ENCODE results near the gene GPX3. TPM values are rescaled to one million over a fixed set of nuclear protein-coding genes. Genes with fewer than 3 reads are reported as not detected.

GPX3 gene
- total and polyA plus RNA-seq, 2 experiments from 2014 or later = 40.9 to 69.9 TPM

DNA sequence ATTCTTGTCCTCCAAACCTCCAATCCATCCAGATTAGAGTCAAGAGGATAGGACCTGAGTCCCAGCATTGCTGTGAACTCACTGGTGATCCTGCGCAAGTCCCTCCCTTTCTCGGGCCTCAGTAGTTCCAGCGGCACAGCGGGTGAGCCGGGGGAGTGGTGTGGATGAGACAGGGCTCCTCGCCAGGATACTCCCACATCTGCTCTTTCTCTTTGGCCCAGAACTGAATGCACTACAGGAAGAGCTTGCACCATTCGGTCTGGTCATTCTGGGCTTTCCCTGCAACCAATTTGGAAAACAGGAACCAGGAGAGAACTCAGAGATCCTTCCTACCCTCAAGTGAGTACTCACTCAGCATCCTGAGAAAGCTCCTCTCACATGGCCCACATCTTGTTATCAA, 6.3 kb downstream of the GPX3 start:
- H3K27ac ChIP-seq = no peak overlapping the region

DNA sequence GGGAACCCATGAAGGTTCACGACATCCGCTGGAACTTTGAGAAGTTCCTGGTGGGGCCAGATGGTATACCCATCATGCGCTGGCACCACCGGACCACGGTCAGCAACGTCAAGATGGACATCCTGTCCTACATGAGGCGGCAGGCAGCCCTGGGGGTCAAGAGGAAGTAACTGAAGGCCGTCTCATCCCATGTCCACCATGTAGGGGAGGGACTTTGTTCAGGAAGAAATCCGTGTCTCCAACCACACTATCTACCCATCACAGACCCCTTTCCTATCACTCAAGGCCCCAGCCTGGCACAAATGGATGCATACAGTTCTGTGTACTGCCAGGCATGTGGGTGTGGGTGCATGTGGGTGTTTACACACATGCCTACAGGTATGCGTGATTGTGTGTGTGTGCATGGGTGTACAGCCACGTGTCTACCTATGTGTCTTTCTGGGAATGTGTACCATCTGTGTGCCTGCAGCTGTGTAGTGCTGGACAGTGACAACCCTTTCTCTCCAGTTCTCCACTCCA, 7.6 kb downstream of the GPX3 start:
- H3K9me3 ChIP-seq (ENCODE audit: low read depth) = no peaks in the 10 kb centered on the region
- no peak for TF ChIP-seq EZH2phosphoT487 (IDR thresholded peaks at IDR 0.05; ENCODE audit: low read depth, severe bottlenecking, unreplicated experiment)
- no peak for TF ChIP-seq EZH2 (IDR thresholded peaks at IDR 0.05; ENCODE audit: borderline replicate concordance)
- TF ChIP-seq, protein P1, sequence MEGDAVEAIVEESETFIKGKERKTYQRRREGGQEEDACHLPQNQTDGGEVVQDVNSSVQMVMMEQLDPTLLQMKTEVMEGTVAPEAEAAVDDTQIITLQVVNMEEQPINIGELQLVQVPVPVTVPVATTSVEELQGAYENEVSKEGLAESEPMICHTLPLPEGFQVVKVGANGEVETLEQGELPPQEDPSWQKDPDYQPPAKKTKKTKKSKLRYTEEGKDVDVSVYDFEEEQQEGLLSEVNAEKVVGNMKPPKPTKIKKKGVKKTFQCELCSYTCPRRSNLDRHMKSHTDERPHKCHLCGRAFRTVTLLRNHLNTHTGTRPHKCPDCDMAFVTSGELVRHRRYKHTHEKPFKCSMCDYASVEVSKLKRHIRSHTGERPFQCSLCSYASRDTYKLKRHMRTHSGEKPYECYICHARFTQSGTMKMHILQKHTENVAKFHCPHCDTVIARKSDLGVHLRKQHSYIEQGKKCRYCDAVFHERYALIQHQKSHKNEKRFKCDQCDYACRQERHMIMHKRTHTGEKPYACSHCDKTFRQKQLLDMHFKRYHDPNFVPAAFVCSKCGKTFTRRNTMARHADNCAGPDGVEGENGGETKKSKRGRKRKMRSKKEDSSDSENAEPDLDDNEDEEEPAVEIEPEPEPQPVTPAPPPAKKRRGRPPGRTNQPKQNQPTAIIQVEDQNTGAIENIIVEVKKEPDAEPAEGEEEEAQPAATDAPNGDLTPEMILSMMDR (IDR thresholded peaks at IDR 0.05; ENCODE audit: poor library complexity) = no peak
- H3K4me3 ChIP-seq = no peak overlapping the region
- H4K20me1 ChIP-seq (ENCODE audit: insufficient read depth, poor library complexity, severe bottlenecking) = no peaks in the 10 kb centered on the region
- no peaks in the 10 kb centered on the region for H3K9me2 ChIP-seq (replicated peaks; ENCODE audit: insufficient read depth)
- H3K27me3 ChIP-seq = no peaks in the 10 kb centered on the region
- no peaks in the 10 kb centered on the region for H3K4me1 ChIP-seq (ENCODE audit: insufficient read depth)
- DNase-seq (ENCODE audit: low spot score) = no peak
- H3K27ac ChIP-seq = no peak overlapping the region
- H3K4me2 ChIP-seq = no peak overlapping the region
- no peaks in the 10 kb centered on the region for H3K79me2 ChIP-seq
- no peaks in the 10 kb centered on the region for H3K36me3 ChIP-seq (replicated peaks; ENCODE audit: insufficient read depth, low read depth)
- WGBS (ENCODE audit: low lambda C conversion rate, missing lambda C conversion rate) = 93% methylated on average over 11 of the region's 11 CpGs
- H2AFZ ChIP-seq = no peak overlapping the region

More for the DNA sequence above, 6.3 kb downstream of the GPX3 start:
- Histone ChIP-seq H3K4me3 (no peak overlapping the region), H3K9me3 (ENCODE audit: low read depth) (no peaks in the 10 kb centered on the region), H3K36me3 (replicated peaks; ENCODE audit: insufficient read depth, low read depth) (no peaks in the 10 kb centered on the region), H3K27me3 (no peaks in the 10 kb centered on the region), H3K4me2 (no peak overlapping the region), H2AFZ (no peak overlapping the region), H3K4me1 (ENCODE audit: insufficient read depth) (no peaks in the 10 kb centered on the region), H3K9me2 (replicated peaks; ENCODE audit: insufficient read depth) (no peaks in the 10 kb centered on the region), H4K20me1 (ENCODE audit: insufficient read depth, poor library complexity, severe bottlenecking) (no peaks in the 10 kb centered on the region), H3K79me2 (no peaks in the 10 kb centered on the region)
- no peak for DNase-seq (ENCODE audit: low spot score)
- WGBS (ENCODE audit: low lambda C conversion rate, missing lambda C conversion rate) = 97% methylated on average over 7 of the region's 7 CpGs
- TF ChIP-seq, protein P1 (IDR thresholded peaks at IDR 0.05; ENCODE audit: poor library complexity) = no peak
- TF ChIP-seq EZH2 (IDR thresholded peaks at IDR 0.05; ENCODE audit: borderline replicate concordance) (no peak), EZH2phosphoT487 (IDR thresholded peaks at IDR 0.05; ENCODE audit: low read depth, severe bottlenecking, unreplicated experiment) (no peak)

- Histone ChIP-seq H3K4me1 (ENCODE audit: insufficient read depth) (no peaks in the 10 kb centered on the region), H3K9me3 (ENCODE audit: low read depth) (no peaks in the 10 kb centered on the region), H3K79me2 (no peaks in the 10 kb centered on the region), H3K36me3 (replicated peaks; ENCODE audit: insufficient read depth, low read depth) (no peaks in the 10 kb centered on the region), H3K27me3 (no peaks in the 10 kb centered on the region), H4K20me1 (ENCODE audit: insufficient read depth, poor library complexity, severe bottlenecking) (no peaks in the 10 kb centered on the region), H3K9me2 (replicated peaks; ENCODE audit: insufficient read depth) (no peaks in the 10 kb centered on the region), H3K27ac (no peak overlapping the region), H2AFZ (no peak overlapping the region), H3K4me2 (no peak overlapping the region), H3K4me3 (no peak overlapping the region)
- WGBS (ENCODE audit: low lambda C conversion rate, missing lambda C conversion rate) = 98% methylated on average over 8 of the region's 8 CpGs
- TF ChIP-seq EZH2phosphoT487 (IDR thresholded peaks at IDR 0.05; ENCODE audit: low read depth, severe bottlenecking, unreplicated experiment) = no peak
- no peak for TF ChIP-seq EZH2 (IDR thresholded peaks at IDR 0.05; ENCODE audit: borderline replicate concordance)
- TF ChIP-seq, protein P1 (IDR thresholded peaks at IDR 0.05; ENCODE audit: poor library complexity) = no peak
- DNase-seq (ENCODE audit: low spot score) = no peak
Measured at GRCh38 chr5:151028717-151029116, 8.3 kb downstream of the GPX3 start.

Data from hepatocyte (in vitro differentiated cells).